HG03064 (cell line): ENCODE measurements around the gene AAK1.
A peak's percentile ranks its signal among the peaks of the same experiment; 100 is the strongest.
"Not testable (repeated sequence)": the region's sequence is repeated elsewhere in the genome, so short reads cannot be mapped to it uniquely, and the experiment has no call there.

Experiments
- ATAC-seq: cut with Tn5 transposase; IDR thresholded peaks from one replicate; pipeline ENCODE4 v1.9.1; 2021; ENCODE audit warnings: low read depth; ENCODE audit not compliant: unreplicated experiment

The AAK1 gene

GRCh38 chr2:69643602-69644505, at the start of gene AAK1:
Gene AAK1 (minus strand): TSS chr2:69643739. CDS start chr2:69643040, 699 bp downstream.
- ATAC-seq = peak; percentile 46

DNA sequence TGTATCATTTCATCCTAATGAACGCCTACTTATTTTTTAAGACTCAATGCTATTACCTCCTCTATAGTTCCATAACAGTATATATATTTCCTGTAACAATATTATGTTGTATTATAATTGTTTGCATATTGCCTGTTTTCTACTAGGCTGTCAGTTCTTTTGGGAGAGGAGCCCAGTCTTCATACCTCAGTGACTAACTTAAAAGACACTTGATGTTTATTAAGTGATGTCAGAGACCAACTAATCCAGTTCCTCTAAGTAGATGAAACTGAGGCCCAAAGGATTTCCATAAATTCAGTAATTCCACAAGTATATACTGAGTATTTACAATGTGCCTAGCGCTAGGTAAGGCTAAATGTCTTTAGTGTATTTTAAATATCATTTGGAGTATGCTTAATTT, 48.9 kb upstream of the AAK1 start:
- no peak for ATAC-seq

DNA sequence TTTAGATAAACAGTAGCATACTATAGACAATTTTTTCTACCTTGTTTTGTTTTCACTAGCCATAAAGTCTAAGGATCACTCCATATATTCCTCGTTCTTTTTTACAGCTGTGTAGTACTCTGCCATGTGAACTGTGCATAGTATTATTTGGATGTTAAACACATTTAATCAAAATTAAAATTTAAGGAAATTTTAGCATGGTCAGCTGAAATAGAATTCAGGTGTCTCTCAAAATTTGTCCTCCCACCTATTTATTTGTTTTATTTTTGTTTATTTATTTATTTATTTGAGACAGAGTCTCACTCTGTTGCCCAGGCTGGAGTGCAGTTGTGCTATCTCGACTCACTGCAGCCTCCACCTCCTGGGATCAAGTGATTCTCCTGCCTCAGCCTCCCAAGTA, 46.4 kb upstream of the AAK1 start:
- ATAC-seq = no peak

DNA sequence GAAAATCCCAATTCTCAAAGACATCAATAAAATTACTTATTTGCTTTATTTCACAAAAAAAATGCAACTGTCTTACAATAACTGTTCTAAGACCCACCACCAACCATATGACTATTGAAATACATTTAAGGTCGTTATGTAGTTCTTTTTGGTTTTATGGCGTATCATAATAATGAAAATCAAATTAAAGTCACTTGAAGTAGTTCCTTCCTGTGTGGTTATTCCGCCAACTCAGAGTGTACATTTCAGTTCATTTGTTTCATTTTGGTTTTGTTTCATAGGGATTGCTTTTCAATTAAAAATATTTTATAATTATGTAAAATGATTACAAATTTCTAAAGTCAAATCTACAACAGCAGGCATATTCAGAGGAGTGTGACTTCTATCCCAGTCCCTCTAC, 45.9 kb upstream of the AAK1 start:
- ATAC-seq = no peak

DNA sequence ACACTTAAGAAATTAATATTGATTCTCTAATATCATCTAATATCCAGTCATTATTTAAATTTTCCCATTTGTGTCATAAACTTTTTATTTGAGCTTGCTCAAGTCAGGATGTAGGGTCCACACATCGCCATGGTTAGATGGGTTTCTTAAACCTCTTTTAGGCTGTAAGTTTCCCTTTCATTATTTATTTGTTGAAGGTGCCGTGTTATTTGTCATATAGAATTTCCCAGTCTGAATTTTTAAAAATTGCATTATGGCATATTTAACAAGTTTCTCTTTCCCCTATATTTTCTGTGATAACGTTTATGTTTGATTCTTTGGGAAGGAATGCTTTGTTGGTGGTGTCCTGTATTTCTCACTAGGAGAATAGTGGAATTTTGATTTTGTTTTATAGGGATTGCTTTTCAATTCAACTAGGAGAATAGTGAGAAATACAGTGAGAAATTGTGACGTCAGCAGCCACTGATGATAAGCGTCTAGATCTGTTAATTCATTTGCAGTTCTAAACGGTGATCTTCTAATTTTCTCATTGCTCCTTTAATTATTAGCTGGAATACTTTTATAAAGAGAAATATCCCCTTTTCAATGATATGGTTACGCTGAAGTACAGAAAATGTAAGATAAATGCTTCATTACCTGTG, 44.6 kb upstream of the AAK1 start:
- ATAC-seq = no peak

- no peak for ATAC-seq
Observed at GRCh38 chr2:69686813-69687212, 43.3 kb upstream of the AAK1 start.

- ATAC-seq = no peak
Observed at GRCh38 chr2:69685321-69686048, 41.9 kb upstream of the AAK1 start.

DNA sequence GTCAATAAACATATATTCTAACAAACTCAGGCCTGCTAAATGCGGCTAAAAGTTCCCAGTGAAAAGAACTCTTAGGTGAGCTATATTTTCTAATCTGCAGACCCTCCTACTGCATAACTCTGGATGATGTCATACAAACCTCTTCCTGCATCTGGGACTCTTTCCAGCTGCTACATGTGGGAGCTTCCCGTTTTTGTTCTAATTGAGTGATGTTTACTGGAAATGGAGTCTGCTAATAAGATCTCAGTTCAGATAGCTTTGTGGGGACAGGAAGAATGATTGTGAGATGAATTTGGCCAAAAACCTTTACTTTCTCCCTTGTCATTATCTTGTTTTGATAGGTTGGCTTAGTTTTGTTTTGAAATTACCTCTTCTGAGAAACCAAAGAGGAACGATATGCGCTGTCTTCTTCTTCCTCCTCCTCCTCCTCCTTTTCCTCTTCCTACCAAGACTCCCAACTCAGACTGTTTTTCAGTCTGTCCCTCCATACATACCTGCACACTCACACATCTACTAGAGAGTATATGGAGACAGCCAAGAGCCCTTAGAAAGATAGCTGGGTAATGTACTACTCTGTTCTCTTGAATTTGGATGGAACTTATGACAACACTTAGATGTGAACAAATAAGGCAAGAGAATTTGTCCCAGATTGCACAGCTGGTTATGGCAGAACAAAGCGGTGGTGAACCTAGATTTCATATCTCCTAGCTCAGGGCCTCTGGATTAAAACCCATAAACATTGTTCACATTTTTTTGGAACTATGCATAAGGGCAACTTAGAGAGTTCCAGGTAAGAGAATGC, 39.8 kb upstream of the AAK1 start:
- ATAC-seq = no peak

DNA sequence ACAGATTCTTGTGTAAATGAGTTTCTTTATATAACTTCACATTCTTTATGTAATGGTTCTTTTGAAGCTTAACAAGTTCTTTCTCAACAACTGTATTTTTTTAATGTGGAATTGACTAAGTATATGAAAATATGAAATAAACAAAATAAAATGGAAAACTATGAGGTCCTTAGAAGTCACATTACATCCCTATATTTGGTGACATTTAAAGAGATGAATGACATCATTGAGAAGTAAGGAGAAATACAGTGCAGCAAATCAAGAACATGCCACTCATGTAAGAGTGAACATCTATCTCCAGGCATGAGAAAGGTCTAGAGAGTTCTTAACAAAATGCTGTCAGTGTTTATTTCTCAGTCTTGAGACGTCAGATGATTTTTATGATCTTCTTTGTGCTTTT, 39.0 kb upstream of the AAK1 start:
- ATAC-seq = no peak

GRCh38 chr2:69680001-69680675, 36.6 kb upstream of the AAK1 start:
- no peak for ATAC-seq

GRCh38 chr2:69677914-69678313, 34.4 kb upstream of the AAK1 start:
- ATAC-seq = no peak

DNA sequence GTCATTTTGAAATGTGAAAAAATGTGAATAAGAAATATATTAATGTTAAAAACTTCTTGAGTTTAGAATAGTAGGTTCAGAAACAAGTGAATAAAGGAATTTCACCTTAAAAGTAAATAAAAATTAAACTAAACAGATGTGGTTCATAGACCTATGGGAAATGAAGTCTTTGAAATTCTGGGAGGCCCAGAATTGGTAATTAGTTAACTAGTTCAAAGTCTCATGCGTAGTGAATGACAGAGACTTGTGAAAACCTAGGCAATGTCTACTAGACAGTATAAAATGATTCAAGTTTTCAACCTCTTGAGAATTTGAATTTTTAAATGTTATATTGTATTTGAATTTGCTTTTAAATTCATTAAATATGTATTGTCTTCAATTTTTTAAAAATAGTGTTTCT, 32.6 kb upstream of the AAK1 start:
- no peak for ATAC-seq

DNA sequence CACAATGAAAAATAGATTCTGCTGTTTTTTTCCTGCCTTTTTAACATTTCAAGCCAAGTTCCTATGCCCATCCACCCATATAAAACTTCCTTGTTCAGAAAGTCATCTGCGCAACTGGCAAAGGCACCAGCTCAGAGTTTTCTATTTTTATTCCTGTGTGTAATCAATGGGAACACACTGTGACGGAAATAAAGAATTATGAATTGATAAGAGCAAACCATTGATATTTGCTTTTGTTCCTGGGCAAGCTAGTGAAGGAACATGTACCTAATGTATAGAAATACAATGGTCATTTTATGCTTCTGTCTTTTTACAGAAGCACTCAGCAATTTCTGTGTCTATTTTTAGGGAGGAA, 30.8 kb upstream of the AAK1 start:
- ATAC-seq = no peak

- ATAC-seq = not testable (repeated sequence)
Observed at GRCh38 chr2:69673098-69673497, 29.6 kb upstream of the AAK1 start.

DNA sequence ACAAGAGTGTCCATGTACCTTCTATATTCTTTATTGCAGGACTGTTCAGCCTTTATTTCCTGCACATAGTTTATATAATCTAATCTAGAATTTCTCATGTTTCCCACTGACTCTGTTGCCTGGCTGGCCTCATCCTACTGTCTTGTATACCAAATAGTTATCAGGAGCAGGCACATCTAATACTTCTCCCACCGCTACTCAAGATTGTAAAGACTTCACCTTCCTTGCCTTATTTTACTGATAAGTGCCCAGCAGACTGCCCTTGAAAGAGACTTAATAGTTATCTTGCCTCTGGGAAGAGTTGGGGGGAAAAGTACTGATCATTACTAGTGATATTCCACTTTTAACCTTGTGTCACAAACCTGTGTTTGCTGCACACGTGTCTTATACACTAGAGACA, 26.1 kb upstream of the AAK1 start:
- no peak for ATAC-seq

DNA sequence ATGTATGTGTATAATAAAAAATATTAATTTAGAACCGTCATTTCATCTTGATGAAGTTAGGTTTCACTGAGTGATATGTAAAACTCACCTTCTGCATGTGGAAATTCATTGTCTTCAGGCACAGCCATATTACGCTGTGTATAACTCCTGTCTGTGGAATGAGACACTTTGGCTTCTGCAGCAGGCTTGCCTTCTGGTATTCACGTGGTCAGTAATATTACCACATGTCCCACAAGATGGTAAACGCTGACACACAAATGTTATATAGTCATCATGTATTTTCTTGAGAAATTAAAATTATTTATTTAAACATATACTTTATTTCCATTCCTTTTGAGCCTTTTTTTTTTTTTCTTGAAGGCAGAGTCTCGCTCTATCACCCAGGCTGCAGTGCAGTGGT, 25.1 kb upstream of the AAK1 start:
- ATAC-seq = no peak

GRCh38 chr2:69667805-69668382, 24.4 kb upstream of the AAK1 start:
- ATAC-seq = no peak

DNA sequence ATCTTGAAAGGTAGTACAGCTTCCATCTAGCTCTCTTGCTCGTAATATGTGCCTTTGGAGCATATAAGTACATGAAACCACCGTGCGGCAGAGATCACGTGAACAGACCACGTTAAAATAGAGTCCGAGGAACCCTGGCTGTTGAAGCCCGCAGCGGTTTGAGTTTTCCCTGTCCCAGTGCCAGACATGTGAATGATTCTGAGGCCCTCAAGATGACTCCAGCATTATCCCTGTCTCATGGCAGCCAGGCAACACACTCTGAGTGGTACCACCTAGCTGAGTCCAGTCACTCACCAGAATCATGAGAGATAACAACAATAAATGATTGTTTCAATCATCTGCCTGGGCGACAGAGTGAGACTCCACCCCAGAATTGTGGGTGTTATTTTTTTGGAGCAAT, 21.6 kb upstream of the AAK1 start:
- no peak for ATAC-seq

DNA sequence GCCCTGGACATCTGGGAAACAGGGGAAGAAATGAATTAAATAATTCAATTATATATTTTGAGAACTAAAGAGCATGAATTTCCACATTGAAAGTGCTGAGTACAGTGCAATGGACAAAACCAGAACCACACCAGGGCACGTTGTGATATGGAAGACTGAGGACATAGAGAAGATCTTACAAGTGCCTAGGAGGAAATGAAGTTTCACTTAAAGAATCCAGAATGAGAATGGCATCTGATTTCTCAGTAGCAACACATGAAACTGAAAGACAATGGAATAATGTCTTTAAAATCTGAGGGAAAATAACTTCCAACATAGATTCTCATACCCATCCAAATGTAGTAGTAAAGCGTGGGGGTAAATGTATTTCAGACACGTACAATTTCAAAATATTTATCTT, 20.3 kb upstream of the AAK1 start:
- ATAC-seq = no peak

DNA sequence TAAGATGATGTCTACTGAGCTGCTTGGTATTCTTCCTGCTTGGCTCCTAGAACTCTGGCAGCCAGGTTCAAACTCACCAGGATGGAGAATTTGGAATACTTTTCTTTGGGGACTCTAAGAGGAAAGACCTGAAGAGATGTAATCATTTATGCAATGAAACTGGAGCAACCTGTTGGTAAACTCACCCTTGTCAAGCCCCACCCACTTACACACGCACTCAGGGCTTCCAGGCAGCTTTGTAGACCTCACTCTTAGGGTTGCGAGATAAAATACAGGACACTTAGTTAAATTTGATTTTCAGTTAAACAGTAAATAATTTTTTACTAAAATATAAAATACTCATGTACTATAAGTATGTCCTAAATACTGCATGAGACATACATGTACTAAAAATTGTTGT, 19.0 kb upstream of the AAK1 start:
- not testable (repeated sequence) for ATAC-seq
